Measurements from ENCODE around the gene RAD18. TPM values are rescaled to one million over a fixed set of nuclear protein-coding genes. Genes with fewer than 3 reads are reported as not detected.

RAD18 gene
- total and polyA plus RNA-seq, 7 donors, result 0.51 to 2.5 (median 2.2) TPM

GRCh38 chr3:8852511-8852910, 110.8 kb downstream of the RAD18 start:
- ATAC-seq, result no peak
- no peak overlapping the region for H3K4me3 ChIP-seq
- intact Hi-C loops (cut with DNase I), result no loop called here
- H3K4me1 ChIP-seq, result no peaks in the 10 kb centered on the region
- no peaks in the 10 kb centered on the region for H3K27me3 ChIP-seq (ENCODE audit: insufficient read depth in 3 of 3, low read length in 2 of 3)
- DNase-seq, result no peak
- 95 to 100% (median 99%) methylated on average over 5 of the region's 5 CpGs for WGBS, 3 donors
- H3K36me3 ChIP-seq (ENCODE audit: insufficient read depth in 1 of 2, low read depth in 1 of 2), result no peaks in the 10 kb centered on the region
- H3K9me3 ChIP-seq, result no peaks in the 10 kb centered on the region
- H3K27ac ChIP-seq, result no peak overlapping the region
- no peak for TF ChIP-seq CTCF (IDR thresholded peaks at IDR 0.05)

- DNase-seq (no peak), ATAC-seq (peak in 3 of 4 donors; percentile 46 to 95 (median 85))
- TF ChIP-seq CTCF (IDR thresholded peaks at IDR 0.05), result no peak
- Histone ChIP-seq H3K9me3 (no peaks in the 10 kb centered on the region), H3K36me3 (ENCODE audit: insufficient read depth in 1 of 2, low read depth in 1 of 2) (no peaks in the 10 kb centered on the region), H3K4me1 (no peaks in the 10 kb centered on the region), H3K27me3 (ENCODE audit: insufficient read depth in 3 of 3, low read length in 2 of 3) (no peaks in the 10 kb centered on the region), H3K4me3 (no peak overlapping the region), H3K27ac (no peak overlapping the region)
- WGBS, 3 donors, result 42 to 79% (median 61%) methylated on average over 4 of the region's 4 CpGs
- intact Hi-C loops (cut with DNase I), result no loop called here
Measured at GRCh38 chr3:8851703-8852102, 111.6 kb downstream of the RAD18 start.

GRCh38 chr3:8848696-8849131, 114.6 kb downstream of the RAD18 start:
- intact Hi-C loops (cut with DNase I), result no loop called here
- TF ChIP-seq CTCF (IDR thresholded peaks at IDR 0.05), result no peak
- H3K36me3 ChIP-seq (ENCODE audit: insufficient read depth in 1 of 2, low read depth in 1 of 2), result no peaks in the 10 kb centered on the region
- no peak overlapping the region for H3K4me3 ChIP-seq
- H3K4me1 ChIP-seq, result no peaks in the 10 kb centered on the region
- no peaks in the 10 kb centered on the region for H3K27me3 ChIP-seq (ENCODE audit: insufficient read depth in 3 of 3, low read length in 2 of 3)
- no peaks in the 10 kb centered on the region for H3K9me3 ChIP-seq
- ATAC-seq (no peak), DNase-seq (no peak)
- WGBS, 3 donors, result 57 to 59% (median 58%) methylated on average over 5 of the region's 5 CpGs
- H3K27ac ChIP-seq, result no peak overlapping the region

- no peaks in the 10 kb centered on the region for H3K36me3 ChIP-seq (ENCODE audit: insufficient read depth in 1 of 2, low read depth in 1 of 2)
- no peaks in the 10 kb centered on the region for H3K27me3 ChIP-seq (ENCODE audit: insufficient read depth in 3 of 3, low read length in 2 of 3)
- DNase-seq, result no peak
- H3K4me1 ChIP-seq, result no peaks in the 10 kb centered on the region
- H3K9me3 ChIP-seq, result no peaks in the 10 kb centered on the region
- H3K27ac ChIP-seq, result no peak overlapping the region
- TF ChIP-seq CTCF (IDR thresholded peaks at IDR 0.05), result no peak
- no peak for ATAC-seq
- intact Hi-C loops (cut with DNase I), result no loop called here
- H3K4me3 ChIP-seq, result no peak overlapping the region
- WGBS, 3 donors, result 93 to 97% (median 96%) methylated on average over 7 of the region's 7 CpGs
Measured at GRCh38 chr3:8847317-8847716, 116.0 kb downstream of the RAD18 start.

GRCh38 chr3:8846176-8846575, 117.1 kb downstream of the RAD18 start:
- DNase-seq, result no peak
- Histone ChIP-seq H3K9me3 (no peaks in the 10 kb centered on the region), H3K27ac (no peak overlapping the region), H3K36me3 (ENCODE audit: insufficient read depth in 1 of 2, low read depth in 1 of 2) (no peaks in the 10 kb centered on the region), H3K4me3 (no peak overlapping the region), H3K4me1 (no peaks in the 10 kb centered on the region), H3K27me3 (ENCODE audit: insufficient read depth in 3 of 3, low read length in 2 of 3) (no peaks in the 10 kb centered on the region)
- no peak for TF ChIP-seq CTCF (IDR thresholded peaks at IDR 0.05)
- WGBS, 3 donors, result 83 to 88% (median 87%) methylated on average over 2 of the region's 2 CpGs
- intact Hi-C loops (cut with DNase I), result no loop called here
- ATAC-seq, result no peak

Measured in psoas muscle (tissue), 8 donors.